MM.1S (cell line): ENCODE results near the gene SMIM35.

Source experiments
- EZH2 ChIP-seq: fragments of 300-600 bp; sonication (generic); optimal IDR thresholded peaks from 2 replicates; pipeline ENCODE3; 2017; ENCODE audit warnings: low read depth, mild to moderate bottlenecking, antibody characterized with exemption, low read length, mixed read lengths
- TF ChIP-seq, protein P1 (sequence below): fragments of 300-600 bp; sonication (generic); IDR thresholded peaks from 2 replicates; pipeline ENCODE4 v1.5.1; 2016; ENCODE audit warnings: antibody characterized with exemption, low read length, mixed read lengths

DNA sequence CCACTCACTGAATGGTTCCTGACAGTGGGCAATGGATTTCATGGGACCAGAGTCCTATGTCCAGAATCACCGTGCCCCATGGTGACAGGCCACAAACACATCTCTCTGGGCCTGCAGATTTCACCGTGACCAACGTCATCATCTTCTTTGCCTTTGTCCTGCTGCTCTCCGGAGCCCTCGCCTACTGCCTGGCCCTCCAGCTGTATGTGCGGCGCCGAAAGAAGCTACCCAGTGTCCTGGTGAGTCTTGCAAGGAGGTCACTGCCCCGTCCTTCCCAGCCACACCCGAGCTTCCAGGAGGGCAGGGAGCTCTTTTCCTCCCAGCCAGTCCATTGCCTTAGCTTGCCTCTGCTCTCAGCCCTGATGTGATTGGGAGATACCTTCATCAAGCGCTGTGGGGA is 91.3 kb downstream of the SMIM35 start:
- TF ChIP-seq, protein P1, sequence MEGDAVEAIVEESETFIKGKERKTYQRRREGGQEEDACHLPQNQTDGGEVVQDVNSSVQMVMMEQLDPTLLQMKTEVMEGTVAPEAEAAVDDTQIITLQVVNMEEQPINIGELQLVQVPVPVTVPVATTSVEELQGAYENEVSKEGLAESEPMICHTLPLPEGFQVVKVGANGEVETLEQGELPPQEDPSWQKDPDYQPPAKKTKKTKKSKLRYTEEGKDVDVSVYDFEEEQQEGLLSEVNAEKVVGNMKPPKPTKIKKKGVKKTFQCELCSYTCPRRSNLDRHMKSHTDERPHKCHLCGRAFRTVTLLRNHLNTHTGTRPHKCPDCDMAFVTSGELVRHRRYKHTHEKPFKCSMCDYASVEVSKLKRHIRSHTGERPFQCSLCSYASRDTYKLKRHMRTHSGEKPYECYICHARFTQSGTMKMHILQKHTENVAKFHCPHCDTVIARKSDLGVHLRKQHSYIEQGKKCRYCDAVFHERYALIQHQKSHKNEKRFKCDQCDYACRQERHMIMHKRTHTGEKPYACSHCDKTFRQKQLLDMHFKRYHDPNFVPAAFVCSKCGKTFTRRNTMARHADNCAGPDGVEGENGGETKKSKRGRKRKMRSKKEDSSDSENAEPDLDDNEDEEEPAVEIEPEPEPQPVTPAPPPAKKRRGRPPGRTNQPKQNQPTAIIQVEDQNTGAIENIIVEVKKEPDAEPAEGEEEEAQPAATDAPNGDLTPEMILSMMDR, result no peak
- no peak for TF ChIP-seq EZH2
